Middle frontal gyrus (tissue), 1 donor: ENCODE measurements around the gene COLEC11.

Source experiments
- DNase-seq: peaks from one replicate; pipeline ENCODE4 v3.0.0-alpha.2; 2015; ENCODE audit warnings: low spot score; ENCODE audit errors: extremely low spot score

The COLEC11 gene

GRCh38 chr2:3584608-3585260, 10.2 kb upstream of the COLEC11 start:
- no peak for DNase-seq

GRCh38 chr2:3585261-3586109, 9.4 kb upstream of the COLEC11 start:
- DNase-seq: no peak

- no peak for DNase-seq
These were observed 8.7 kb upstream of the COLEC11 start for GRCh38 chr2:3586220-3586619.

- no peak for DNase-seq
These were observed 7.9 kb upstream of the COLEC11 start for GRCh38 chr2:3587021-3587420.

- no peak for DNase-seq
These were observed 7.5 kb upstream of the COLEC11 start for GRCh38 chr2:3587432-3587831.

- DNase-seq: no peak
These were observed 6.8 kb upstream of the COLEC11 start for GRCh38 chr2:3588084-3588483.

- no peak for DNase-seq
These were observed 5.8 kb upstream of the COLEC11 start for GRCh38 chr2:3589086-3589485.

GRCh38 chr2:3595404-3595803, 492 bp downstream of the COLEC11 start:
- DNase-seq: no peak

- DNase-seq: no peak
These were observed 1.1 kb downstream of the COLEC11 start for GRCh38 chr2:3595985-3596384.

- DNase-seq: no peak
These were observed 2.0 kb downstream of the COLEC11 start for GRCh38 chr2:3596901-3597417.

GRCh38 chr2:3597567-3597966, 2.7 kb downstream of the COLEC11 start:
- DNase-seq: no peak

- DNase-seq: no peak
These were observed 3.4 kb downstream of the COLEC11 start for GRCh38 chr2:3598197-3598910.

GRCh38 chr2:3598912-3599854, 4.3 kb downstream of the COLEC11 start:
- no peak for DNase-seq

- DNase-seq: no peak
These were observed 5.4 kb downstream of the COLEC11 start for GRCh38 chr2:3600256-3600855.

GRCh38 chr2:3601561-3602271, 6.8 kb downstream of the COLEC11 start:
- DNase-seq: no peak

GRCh38 chr2:3602553-3603339, 7.8 kb downstream of the COLEC11 start:
- no peak for DNase-seq

- DNase-seq: no peak
These were observed 8.8 kb downstream of the COLEC11 start for GRCh38 chr2:3603536-3604206.

- no peak for DNase-seq
These were observed 9.4 kb downstream of the COLEC11 start for GRCh38 chr2:3604207-3604877.
